ENCODE results near the gene CABYR.
"Not testable (repeated sequence)": the region's sequence is repeated elsewhere in the genome, so short reads cannot be mapped to it uniquely, and the experiment has no call there.

CABYR gene

DNA sequence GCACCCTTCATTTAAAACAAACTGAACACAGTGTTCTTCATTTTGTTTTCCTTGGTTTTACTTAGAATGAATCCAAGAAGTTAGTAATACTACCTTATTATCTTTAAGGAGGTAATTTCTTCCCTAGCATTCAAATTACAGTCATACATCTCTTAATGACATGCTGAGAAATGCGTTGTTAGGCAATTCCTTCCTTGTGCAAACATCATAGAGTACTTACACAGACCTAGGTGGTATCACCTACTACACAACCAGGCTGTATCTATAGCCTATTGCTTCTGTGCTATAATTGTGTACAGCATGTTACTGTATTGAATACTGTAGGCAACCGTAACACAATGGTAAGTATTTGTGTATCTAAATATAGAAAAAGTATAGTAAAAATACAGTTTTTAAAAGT, 8.4 kb upstream of the CABYR start:
- DNase-seq: no peak

- no peak for DNase-seq
Observed at GRCh38 chr18:24136967-24137373, 1.9 kb upstream of the CABYR start.

DNA sequence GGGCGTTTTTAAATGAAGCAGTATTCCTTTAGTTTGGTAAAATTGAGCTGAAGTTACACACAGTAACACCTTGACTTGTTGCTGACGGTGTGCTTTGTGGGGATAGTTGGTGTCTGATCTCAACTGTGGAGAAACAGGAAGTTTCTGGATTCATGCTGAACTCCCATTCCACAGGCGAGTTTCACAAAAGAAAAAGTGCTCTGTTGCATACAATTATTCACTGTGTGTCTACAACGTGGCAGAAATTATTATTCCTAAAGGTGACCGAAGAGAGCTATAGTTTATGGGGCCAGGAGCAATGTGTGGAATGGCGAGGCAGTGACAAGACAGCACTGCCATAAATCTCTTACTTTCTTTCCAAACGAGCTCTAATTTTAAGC, 463 bp upstream of the CABYR start:
- DNase-seq: no peak

GRCh38 chr18:24140697-24141096, 1.8 kb downstream of the CABYR start:
- DNase-seq: no peak

- no peak for DNase-seq
Observed at GRCh38 chr18:24142376-24142775, 3.5 kb downstream of the CABYR start.

DNA sequence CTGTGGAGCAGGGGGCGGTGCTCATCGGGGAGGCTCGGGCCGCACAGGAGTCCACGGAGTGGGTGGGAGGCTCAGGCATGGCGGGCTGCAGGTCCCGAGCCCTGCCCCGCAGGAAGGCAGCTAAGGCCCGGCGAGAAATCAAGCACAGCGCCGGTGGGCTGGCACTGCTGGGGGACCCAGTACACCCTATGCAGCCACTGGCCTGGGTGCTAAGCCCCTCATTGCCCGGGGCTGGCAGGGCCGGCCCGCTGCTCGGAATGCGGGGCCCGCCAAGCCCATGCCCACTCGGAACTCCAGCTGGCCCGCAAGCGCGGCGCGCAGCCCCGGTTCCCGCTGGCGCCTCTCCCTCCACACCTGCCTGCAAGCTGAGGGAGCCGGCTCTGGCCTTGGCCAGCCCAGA, 10.7 kb downstream of the CABYR start:
- DNase-seq: not testable (repeated sequence)

DNA sequence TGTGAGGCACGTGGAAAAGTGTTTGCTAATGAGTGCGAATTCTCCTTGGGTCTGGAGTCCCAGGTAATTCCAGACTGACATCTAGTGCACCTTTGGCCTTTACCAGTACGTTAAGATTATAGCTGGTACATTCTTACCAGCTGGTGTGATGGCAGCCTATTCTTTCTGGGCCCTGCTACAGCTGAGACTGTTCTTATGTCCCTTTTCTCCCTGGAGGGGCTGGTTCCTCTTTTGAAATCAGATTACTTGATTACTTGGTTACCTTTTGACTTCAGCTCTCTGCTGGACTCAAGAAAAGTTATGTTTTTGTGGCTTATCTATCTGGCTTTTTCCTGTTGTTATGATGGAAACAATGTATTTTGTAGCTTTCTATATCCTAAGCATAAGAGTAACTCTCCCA, 14.5 kb downstream of the CABYR start:
- no peak for DNase-seq

DNA sequence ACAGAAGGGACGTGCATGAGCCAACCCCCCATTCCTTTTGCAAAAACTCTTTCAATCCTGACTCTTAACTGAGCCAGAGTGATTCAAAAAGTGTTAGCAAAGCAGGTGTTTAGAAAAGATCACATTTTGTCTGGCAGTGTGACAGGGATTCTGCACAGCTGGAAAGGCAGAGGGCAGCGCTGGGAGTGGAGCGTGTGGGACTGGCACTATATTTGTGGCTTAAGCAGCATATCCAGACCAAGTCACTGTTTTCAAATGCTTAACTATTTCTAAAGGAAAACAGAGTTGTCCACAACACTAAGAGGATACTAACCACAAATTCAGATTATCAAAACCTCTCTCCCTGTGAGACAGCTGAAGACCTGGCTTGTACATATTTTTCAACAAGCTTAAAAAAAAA, 19.0 kb downstream of the CABYR start:
- DNase-seq: no peak

GRCh38 chr18:24160086-24160485, 21.2 kb downstream of the CABYR start:
- peak; percentile 26 for DNase-seq

DNA sequence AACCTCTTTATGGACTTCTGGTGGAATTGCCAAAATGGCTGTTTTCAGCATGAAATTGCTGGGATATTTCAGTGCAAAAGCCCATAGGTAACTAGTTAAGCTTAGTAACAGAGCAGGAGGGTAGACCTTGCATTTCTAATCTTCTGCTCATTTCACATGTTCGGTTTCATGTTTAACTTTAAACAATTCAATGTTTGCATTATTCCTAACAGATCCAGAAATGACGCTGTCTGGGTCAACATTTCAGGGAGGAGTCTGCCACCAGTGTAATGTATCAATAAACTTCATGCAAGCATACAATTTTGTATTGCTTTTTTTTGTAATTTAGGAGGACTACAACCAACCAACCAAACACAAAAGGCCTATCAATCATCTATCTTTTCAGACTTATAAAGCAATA, 22.4 kb downstream of the CABYR start:
- no peak for DNase-seq

- DNase-seq: no peak
Observed at GRCh38 chr18:24168496-24168895, 29.6 kb downstream of the CABYR start.

DNA sequence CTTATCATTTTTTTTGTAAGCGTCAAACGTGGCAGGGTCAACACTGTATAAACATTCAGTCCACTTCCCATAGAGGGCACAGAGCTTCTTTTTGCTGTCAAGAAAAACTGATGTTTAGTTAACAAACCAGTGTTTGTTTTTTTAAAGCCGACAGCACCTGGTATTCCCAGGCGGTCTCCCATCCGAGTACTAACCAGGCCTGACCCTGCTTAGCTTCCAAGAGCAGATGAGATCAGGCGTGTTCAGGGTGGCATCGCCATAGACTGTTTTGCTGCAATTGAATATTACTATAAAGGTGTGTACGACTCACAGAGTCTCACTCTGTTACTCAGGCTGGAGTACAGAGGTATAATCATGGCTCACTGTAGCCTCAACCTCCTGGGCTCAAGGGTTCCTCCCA, 31.5 kb downstream of the CABYR start:
- DNase-seq: no peak

GRCh38 chr18:24173997-24174396, 35.1 kb downstream of the CABYR start:
- no peak for DNase-seq

DNA sequence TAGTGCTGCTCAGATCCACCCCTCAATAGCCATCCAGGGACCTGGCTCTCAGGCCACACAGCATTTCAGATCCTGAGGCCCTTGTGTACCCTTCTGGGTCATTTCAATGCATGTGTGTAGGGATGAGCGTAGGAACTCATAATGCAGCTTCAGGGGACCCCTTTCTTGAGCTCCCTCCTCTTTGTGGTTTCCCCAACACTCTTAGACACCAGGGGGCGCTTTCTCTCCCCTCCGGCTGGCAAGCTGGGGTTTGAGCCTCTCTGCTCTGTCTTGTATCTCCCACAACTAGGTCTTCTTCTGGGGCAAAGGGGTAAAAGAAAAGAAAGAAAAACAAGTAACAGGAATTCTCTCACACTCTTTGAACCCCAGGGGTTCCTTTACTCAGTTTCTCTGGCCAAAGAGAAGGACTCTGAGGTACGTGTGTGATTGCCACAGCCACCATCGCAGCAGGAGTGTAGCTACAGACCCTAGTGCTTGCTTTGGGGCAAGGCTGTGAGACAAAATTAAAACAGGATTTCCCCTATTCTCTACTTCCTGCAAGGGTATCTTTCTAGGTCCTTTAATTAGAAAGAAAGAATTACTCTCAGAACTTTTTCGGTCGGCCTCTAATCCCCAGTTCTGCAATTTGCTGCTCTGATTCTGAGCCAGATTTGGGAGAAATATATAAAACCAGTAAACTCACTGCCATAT, 38.0 kb downstream of the CABYR start:
- peak; percentile 33 for DNase-seq

DNA sequence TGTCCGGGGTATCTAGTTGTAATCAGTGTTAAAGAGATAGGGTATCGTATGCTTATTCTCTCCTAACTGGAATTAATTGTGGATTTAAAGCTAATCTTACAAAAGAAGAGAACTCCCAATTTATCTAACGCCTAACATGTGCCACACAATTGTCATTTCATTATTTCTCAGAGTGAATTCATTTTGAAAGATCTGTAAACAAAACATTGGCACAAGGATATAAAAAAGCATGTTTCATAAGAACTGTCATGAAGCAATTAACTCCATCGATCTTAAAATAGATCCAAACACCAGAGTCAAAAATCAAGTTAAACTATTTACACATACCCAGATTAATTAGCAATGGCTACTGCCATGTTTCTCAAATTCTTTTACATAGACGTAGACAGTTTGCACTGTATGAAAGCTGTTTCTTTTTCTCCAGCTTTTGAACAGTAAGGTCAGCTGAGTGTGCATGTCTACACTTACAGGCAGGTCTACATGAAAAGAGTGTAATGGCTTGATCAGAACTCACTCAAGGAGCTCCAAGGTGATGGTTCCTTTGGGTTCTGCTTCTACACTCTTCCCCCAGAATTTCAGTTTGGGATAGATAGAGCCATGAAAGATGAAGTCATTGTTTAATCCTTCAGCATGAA, 38.8 kb downstream of the CABYR start:
- DNase-seq: no peak

DNA sequence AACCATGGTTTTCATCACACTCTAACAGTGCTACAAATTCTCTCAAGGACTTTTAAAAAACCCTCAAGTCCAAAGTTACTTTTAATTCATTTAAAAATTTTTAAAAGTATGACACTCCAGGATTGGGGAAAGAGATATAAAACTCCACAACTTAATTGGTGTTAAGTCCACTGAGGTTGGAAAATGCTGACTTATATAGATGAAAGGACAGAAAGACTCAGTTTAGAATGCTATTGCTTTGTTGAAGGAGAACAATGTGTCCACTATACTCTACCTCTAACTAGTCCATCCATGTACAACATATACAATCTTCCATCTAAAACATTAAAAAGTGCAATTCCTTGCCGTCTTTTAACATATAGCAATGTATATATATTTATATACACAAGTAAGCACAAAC, 41.2 kb downstream of the CABYR start:
- DNase-seq: no peak

DNA sequence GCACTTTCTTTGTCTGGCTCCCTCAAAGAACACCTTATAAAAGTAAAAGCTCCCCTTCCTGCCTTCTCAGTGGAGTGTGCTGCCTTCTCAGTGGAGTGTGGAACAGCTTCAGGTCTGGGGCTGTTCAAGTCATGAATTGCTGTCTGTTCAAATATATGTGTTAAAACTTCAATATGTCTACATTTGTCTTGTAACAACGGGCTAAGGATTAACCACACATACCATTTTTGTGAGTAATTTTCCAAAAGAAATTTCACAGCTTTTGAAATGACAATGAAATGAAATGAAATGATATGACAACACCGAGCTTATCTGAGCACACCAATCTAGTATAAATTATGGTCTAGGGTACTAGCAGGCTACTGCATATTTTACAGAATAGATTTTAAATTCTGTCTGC, 42.9 kb downstream of the CABYR start:
- no peak for DNase-seq

DNA sequence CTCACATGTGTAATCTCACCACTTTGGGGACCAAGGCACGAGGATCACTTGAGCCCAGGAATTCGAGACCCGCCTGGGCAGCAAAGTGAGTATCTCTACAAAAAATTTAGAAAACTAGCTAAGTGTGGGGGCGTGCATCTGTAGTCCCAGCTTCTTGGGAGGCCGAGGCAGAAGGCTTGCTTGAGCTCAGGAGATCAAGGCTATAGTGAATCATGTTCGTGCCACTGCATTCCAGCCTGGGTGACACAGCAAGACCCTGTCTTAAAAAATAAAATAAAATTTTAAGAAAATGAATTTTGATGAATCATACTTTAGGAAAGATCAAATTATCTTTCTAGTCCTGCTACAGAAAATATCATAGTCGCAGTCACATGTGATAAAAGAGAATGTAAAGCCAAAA, 46.9 kb downstream of the CABYR start:
- DNase-seq: no peak

DNA sequence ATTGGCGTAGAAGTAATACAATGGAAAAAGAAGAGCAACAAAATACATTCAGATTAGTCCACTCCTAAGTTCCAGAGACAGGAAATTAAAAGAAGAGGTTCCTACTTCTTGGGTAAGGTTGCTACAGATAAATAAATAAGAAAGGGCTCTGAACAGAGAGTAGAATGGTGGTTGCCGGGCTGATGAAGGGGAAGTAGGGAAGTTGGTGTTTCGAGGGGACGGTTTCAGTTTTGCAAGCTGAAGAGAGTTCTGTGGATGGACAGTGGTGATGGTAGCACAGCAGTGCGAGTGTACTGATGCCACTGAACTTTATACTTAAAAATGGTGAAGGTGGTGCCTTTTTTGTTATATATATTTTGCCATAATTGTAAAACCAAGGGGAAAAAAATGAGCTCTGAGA, 48.2 kb downstream of the CABYR start:
- no peak for DNase-seq

GRCh38 chr18:24187689-24188088, 48.8 kb downstream of the CABYR start:
- no peak for DNase-seq

DNA sequence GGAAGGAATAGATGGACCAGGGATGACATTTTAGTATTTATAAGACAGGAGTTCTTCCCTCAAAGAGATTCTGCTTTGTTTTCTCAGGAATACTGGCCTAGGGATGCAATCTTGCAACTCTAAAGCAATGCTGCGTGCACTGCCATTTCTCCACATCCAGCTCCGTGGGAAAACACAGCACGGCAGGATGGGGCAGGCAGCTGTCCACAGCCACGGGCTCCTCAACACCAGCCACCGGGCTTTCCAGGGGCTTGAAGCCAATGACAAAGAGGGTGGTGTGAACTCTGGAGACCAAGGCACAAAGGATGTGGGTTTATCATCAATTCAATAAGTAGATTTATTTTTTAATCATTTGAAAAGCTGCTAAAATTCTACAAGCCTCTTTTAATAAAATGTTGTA, 49.3 kb downstream of the CABYR start:
- DNase-seq: no peak

GRCh38 chr18:24189007-24189528, 50.2 kb downstream of the CABYR start:
- no peak for DNase-seq

DNA sequence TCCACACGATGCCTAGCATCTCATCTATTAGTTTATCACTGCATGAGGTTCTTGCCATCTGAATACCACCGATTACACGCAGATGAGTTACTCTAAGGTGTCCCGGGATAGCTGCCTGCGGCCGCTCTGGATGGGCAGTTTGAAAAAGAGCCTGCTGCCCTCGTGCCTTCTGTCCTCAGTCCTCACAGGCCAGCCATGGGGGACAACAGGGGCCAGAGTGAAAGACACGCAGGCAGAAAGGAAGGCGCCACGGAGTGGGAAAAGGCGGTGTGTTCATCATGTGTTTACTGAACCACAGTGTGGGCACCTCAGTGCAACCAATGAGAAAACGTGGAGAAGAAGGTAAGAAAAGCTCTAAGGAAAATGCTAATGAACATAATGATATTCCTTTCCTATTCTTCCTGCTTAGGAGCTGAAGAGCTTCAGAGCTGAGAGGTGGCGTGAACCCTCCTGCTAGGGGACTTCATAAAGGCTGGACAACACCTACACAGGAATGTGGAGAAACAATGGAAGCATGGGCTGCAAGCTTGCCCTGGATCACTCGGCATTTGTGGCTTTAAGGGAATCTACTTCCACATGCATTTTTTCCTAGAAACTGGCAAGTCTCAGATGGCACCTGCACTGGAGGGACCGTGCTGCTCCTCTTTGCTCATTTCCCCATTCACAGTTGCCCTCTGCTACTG, 50.9 kb downstream of the CABYR start:
- DNase-seq: no peak

DNA sequence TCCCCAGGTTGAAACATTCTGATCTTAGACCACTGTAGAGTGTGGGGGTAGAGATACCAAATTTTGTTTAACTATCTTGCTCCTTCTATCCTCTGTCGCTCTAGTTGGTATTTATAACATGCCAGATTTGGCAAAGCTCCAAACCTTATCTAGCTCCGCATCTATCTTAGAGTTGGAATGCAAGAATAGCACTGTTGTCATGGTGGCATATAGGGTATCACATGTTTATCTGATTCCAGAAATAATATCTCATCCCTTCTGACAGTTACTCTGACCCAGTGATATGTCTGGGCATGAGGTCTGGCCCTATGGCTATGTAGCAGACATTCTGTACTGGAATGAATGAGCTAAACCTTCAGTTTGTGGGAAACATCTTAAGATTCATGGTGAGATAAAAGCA, 51.7 kb downstream of the CABYR start:
- no peak for DNase-seq
